Cardiac fibroblast (primary cell): Measurements from ENCODE around the gene C16orf96.

ENCODE experiments used
- DNase-seq, 2 donors: peaks; one replicate each; pipeline versions ENCODE4 v3.0.0 to v3.0.0-alpha.2; 2010; ENCODE audit warnings: low read depth in 2 of 2
- H3K4me3 ChIP-seq, 2 donors: replicated peaks in 1 of 2; 1 replicate in 1 of 2; 2 replicates in 1 of 2; pipeline ENCODE4 v1.5.1; 2011; ENCODE audit warnings: low read depth in 2 of 2, low read length in 2 of 2, mild to moderate bottlenecking in 2 of 2, moderate library complexity in 1 of 2
- TF ChIP-seq, protein P1 (sequence below): IDR thresholded peaks from one replicate; pipeline ENCODE4 v1.5.1; 2011; ENCODE audit warnings: low read depth, mild to moderate bottlenecking, low read length, inconsistent platforms

Gene C16orf96

DNA sequence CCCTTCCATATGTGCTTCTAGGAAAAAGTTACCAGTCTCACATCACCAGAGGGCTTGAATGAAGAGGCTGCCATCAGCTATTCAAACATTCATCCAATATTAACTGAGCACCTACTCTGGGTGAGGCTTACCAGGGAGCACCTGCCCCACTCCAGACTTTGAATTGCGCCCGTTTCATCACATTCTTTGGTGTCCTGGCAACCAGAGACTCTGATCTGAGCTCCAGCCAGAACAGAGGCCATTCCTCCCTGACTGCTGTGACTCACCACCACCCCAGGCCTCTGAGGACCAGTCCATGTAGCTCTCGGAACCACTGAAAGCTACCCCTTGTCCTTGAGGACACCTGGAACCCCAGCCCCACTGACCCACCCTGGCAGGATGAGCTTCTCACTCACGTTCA, at the start of gene C16orf96:
C16orf96 (plus strand) TSS at position 229 of the 400 bp plus-strand sequence; CDS start at position 379, 150 bp downstream.
- no peak within 1 kb of the TSS for H3K4me3 ChIP-seq
- DNase-seq = peak in 1 of 2 donors; percentile 33

DNA sequence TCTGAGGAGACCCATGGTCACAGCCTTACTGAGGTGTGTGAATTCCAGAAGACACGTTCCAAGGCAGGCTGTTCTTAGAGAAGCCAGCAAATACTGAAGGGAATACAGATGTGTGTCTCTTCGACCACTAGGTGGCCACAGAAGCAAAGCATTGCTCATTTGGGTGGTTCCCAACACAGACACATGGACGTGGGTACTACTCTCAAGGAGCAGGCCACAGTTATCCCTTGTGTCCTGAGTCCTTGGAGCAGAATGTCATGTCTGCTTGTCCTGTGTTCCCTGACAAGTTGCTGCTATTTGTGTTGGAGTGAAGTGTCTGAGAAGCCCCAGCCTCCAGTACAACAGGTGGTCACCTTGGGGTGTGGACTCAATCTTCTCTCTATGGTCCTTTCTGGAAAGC, 49.7 kb upstream of the C16orf96 start:
- TF ChIP-seq, protein P1, sequence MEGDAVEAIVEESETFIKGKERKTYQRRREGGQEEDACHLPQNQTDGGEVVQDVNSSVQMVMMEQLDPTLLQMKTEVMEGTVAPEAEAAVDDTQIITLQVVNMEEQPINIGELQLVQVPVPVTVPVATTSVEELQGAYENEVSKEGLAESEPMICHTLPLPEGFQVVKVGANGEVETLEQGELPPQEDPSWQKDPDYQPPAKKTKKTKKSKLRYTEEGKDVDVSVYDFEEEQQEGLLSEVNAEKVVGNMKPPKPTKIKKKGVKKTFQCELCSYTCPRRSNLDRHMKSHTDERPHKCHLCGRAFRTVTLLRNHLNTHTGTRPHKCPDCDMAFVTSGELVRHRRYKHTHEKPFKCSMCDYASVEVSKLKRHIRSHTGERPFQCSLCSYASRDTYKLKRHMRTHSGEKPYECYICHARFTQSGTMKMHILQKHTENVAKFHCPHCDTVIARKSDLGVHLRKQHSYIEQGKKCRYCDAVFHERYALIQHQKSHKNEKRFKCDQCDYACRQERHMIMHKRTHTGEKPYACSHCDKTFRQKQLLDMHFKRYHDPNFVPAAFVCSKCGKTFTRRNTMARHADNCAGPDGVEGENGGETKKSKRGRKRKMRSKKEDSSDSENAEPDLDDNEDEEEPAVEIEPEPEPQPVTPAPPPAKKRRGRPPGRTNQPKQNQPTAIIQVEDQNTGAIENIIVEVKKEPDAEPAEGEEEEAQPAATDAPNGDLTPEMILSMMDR = peak; percentile 83
- DNase-seq = peak; percentile 87 to 88
- H3K4me3 ChIP-seq = no peak overlapping the region

More for the DNA sequence above, at the start of gene C16orf96:
- TF ChIP-seq, protein P1 = no peak

DNA sequence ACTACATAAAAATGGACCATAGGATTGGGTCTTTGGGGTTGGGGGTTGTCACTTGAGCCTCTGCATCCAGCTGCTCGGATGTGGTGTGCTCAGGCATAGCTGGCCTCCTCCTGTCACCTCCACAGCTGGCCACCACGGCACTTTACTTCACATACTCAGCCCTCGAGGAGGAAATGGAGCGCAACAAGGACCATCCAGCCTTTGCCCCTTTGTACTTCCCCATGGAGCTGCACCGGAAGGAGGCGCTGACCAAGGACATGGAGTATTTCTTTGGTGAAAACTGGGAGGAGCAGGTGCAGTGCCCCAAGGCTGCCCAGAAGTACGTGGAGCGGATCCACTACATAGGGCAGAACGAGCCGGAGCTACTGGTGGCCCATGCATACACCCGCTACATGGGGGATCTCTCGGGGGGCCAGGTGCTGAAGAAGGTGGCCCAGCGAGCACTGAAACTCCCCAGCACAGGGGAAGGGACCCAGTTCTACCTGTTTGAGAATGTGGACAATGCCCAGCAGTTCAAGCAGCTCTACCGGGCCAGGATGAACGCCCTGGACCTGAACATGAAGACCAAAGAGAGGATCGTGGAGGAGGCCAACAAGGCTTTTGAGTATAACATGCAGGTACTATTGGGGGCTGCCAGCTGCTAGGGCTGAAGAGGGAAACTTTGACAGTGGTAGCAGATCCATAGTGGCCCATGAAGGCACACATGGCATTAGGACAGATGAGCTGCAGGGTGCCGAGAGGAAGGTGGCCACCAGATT, 48.4 kb upstream of the C16orf96 start:
- TF ChIP-seq, protein P1 = no peak
- H3K4me3 ChIP-seq = no peak overlapping the region
- no peak for DNase-seq

DNA sequence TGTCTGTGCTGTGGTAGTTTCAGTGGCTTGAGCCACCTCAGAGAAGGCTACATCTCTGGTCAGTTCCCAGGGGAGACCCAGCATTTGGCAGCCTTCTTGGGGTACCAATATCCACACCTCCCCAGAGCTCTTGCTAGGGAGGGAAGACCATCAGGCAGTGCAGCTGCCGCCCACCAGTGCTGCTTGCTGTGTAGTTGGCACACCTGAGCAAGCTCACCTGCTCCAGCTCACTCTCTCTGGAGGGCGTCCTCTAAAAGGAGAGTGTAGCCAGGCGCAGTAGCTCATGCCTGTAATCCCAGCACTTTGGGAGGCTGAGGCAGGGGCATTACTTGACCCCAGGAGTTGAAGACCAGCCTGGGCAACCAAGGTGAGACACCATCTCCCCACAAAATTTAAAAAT, 47.3 kb upstream of the C16orf96 start:
- TF ChIP-seq, protein P1 = no peak
- DNase-seq = no peak
- H3K4me3 ChIP-seq = no peak overlapping the region

DNA sequence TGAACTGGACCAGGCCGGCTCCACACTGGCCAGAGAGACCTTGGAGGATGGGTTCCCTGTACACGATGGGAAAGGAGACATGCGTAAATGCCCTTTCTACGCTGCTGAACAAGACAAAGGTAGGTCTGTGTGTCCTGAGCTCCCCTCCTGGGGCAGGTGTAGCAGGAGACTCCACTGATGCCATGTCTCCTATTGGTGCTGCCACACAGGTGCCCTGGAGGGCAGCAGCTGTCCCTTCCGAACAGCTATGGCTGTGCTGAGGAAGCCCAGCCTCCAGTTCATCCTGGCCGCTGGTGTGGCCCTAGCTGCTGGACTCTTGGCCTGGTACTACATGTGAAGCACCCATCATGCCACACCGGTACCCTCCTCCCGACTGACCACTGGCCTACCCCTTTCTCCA, 46.7 kb upstream of the C16orf96 start:
- no peak overlapping the region for H3K4me3 ChIP-seq
- TF ChIP-seq, protein P1 = no peak
- DNase-seq = no peak

DNA sequence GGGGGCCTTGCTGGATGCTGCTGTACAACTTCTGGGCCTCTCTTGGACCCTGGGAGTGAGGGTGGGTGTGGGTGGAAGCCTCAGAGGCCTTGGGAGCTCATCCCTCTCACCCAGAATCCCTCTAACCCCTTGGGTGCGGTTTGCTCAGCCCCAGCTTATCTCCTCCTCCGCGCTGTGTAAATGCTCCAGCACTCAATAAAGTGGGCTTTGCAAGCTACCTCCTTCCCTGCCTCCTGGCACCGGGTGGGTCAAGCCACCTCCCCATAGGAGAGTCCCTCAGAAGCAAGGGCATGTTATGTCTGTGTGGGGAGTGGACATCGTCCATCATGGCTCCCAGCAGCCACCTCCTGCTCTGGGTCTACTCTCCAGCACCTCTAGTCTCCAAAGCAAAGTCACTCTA, 46.0 kb upstream of the C16orf96 start:
- DNase-seq = no peak
- TF ChIP-seq, protein P1 = no peak
- H3K4me3 ChIP-seq = no peak overlapping the region
